ENCODE measurements around the gene LURAP1L. TPM values are rescaled to one million over a fixed set of nuclear protein-coding genes. Genes with fewer than 3 reads are reported as not detected.

Gene LURAP1L
- total RNA-seq (0.67 and 0.86 TPM in 2 replicates), polyA plus RNA-seq (0.61 and 1.5 TPM in 2 replicates)

DNA sequence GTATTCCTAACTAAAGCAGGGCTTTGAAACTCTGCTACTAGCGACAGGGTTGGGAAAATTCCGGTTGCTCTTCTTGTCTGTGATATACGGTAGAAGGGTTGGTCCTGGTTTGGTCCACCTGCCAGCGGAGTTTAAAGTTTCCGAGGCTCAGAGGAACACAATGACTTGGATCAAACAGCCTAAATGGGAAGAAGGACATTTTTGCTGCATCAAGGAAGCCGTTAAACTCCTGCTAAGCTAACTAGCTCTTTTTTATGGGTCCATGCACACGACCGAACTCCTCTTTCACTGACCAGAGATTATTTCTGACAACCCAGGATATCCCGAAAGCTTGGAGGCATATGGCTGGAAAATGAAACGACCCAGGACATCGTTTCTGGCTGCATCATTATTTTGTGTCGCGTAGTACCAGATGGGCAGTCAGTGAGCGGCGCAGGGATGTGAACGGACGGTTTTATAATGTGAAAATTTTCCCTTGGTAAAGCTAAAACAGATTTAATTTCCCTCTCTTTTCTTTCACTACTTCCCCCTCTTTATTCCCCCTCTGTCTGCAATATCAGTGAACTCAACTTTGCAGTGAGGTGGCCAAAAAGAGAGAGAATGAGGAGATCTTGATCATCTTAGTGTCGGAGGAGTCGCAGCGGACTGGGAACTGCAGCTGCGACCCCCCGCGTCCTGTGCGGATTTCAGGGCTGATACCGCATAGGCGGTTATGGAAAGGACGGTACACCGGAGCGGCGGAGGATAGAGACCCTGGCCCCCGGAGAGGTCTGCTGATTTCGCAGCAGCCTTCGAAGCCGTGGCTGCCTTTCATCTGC, at the start of gene LURAP1L:
Gene LURAP1L, plus strand, starts transcription at position 160 of the 818 bp plus-strand sequence. CDS start 696 bp downstream, outside the sequence.
- no peaks in the 10 kb centered on the region for H3K36me3 ChIP-seq
- peak within 1 kb of the TSS; percentile 55 for H3K4me3 ChIP-seq
- no peaks in the 10 kb centered on the region for H3K9me3 ChIP-seq (ENCODE audit: low read depth)
- no peak for TF ChIP-seq CTCF (IDR thresholded peaks at IDR 0.05; ENCODE audit: low read depth, low read length)
- no peaks in the 10 kb centered on the region for H3K4me1 ChIP-seq (ENCODE audit: low read depth)
- no peak within 1 kb of the TSS for H3K27ac ChIP-seq
- DNase-seq (ENCODE audit: low read depth in 1 of 2, low spot score in 1 of 2), result peak; percentile 65 to 80
- peaks cover 32% of the 10 kb centered on the region for H3K27me3 ChIP-seq

DNA sequence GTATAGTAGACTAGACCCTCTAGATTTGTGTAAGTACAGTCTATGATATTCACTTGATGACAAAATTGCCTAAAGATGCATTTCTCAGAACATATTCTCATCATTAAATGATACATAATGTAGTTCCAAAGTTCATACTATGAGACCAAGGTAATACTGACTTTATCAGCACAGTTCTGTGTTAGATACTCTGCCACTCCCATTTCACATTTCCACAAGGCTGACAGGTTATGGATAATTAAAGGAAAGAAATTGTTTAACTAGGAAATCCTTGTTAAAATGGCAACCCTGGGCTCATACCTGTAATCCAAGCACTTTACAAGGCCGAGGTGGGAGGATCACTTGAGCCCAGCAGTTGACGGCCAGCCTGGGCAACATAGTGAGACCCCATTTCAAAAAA, 48.0 kb upstream of the LURAP1L start:
- no peak for TF ChIP-seq CTCF (IDR thresholded peaks at IDR 0.05; ENCODE audit: low read depth, low read length)
- Histone ChIP-seq H3K27ac (no peak overlapping the region), H3K27me3 (no peaks in the 10 kb centered on the region), H3K4me3 (no peak overlapping the region), H3K9me3 (ENCODE audit: low read depth) (no peaks in the 10 kb centered on the region), H3K36me3 (no peaks in the 10 kb centered on the region), H3K4me1 (ENCODE audit: low read depth) (no peaks in the 10 kb centered on the region)
- no peak for DNase-seq (ENCODE audit: low read depth in 1 of 2, low spot score in 1 of 2)

DNA sequence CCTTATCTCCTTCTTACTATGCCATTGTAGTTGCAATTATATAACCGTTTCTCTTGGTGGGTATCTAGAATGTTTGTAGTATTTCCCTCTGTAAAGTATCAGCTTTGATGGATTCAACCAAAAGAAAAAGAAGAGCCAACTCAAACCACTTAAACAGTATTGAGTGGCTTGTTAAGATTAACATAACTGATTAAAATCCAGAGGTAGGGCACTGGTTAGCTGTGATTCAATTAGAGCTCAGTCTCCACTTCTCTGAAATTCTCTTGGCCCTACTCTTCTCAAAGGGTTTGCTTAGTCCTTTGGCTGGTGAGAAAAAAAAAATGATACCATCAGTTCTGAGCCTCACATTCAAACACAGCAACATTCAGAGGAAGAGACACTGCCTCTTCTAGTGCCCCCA, 44.6 kb upstream of the LURAP1L start:
- no peak overlapping the region for H3K27ac ChIP-seq
- no peaks in the 10 kb centered on the region for H3K27me3 ChIP-seq
- no peaks in the 10 kb centered on the region for H3K36me3 ChIP-seq
- no peak overlapping the region for H3K4me3 ChIP-seq
- no peak for TF ChIP-seq CTCF (IDR thresholded peaks at IDR 0.05; ENCODE audit: low read depth, low read length)
- no peak for DNase-seq (ENCODE audit: low read depth in 1 of 2, low spot score in 1 of 2)
- H3K9me3 ChIP-seq (ENCODE audit: low read depth), result no peaks in the 10 kb centered on the region
- H3K4me1 ChIP-seq (ENCODE audit: low read depth), result no peaks in the 10 kb centered on the region

DNA sequence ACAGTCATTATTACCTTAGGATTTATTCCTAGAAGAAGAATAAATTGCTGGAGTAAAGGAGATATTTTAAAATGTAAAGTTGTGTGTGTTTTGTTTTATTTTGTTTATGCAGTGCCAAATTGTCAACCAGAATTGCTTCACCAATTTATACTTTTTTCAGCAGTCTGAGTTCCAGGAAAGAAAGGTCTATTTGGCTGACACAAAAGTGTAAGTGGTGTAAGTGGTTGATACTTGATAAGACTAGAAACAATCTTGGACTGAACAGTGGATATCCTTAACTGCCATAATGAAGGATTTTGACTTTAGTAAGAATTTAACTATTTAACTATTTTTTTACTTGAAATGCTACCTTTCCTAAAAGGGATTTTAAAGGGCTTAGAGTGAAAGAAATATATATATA, 43.9 kb upstream of the LURAP1L start:
- Histone ChIP-seq H3K27me3 (no peaks in the 10 kb centered on the region), H3K4me3 (no peak overlapping the region), H3K27ac (no peak overlapping the region), H3K36me3 (no peaks in the 10 kb centered on the region), H3K9me3 (ENCODE audit: low read depth) (no peaks in the 10 kb centered on the region), H3K4me1 (ENCODE audit: low read depth) (no peaks in the 10 kb centered on the region)
- no peak for DNase-seq (ENCODE audit: low read depth in 1 of 2, low spot score in 1 of 2)
- no peak for TF ChIP-seq CTCF (IDR thresholded peaks at IDR 0.05; ENCODE audit: low read depth, low read length)

GRCh38 chr9:12732971-12733370, 41.8 kb upstream of the LURAP1L start:
- no peaks in the 10 kb centered on the region for H3K4me1 ChIP-seq (ENCODE audit: low read depth)
- H3K36me3 ChIP-seq, result no peaks in the 10 kb centered on the region
- no peak overlapping the region for H3K27ac ChIP-seq
- TF ChIP-seq CTCF (IDR thresholded peaks at IDR 0.05; ENCODE audit: low read depth, low read length), result no peak
- H3K4me3 ChIP-seq, result no peak overlapping the region
- no peak for DNase-seq (ENCODE audit: low read depth in 1 of 2, low spot score in 1 of 2)
- H3K27me3 ChIP-seq, result no peaks in the 10 kb centered on the region
- H3K9me3 ChIP-seq (ENCODE audit: low read depth), result no peaks in the 10 kb centered on the region
